Mesodermal cell (in vitro differentiated cells): Measurements from ENCODE around the gene GALNT13.

Experiments
- H3K27ac ChIP-seq: 2 replicates; pipeline ENCODE4 v1.7.0; 2013; ENCODE audit warnings: mild to moderate bottlenecking, low read depth, low read length, moderate library complexity; ENCODE audit not compliant: severe bottlenecking
- H3K36me3 ChIP-seq: 2 replicates; pipeline ENCODE4 v1.7.1; 2013; ENCODE audit warnings: mild to moderate bottlenecking, low read length, moderate library complexity; ENCODE audit not compliant: control insufficient read depth, insufficient read depth
- H3K4me1 ChIP-seq: one replicate; pipeline ENCODE4 v1.7.1; 2013; ENCODE audit warnings: mild to moderate bottlenecking, low read length; ENCODE audit not compliant: insufficient read depth, control insufficient read depth, poor library complexity, severe bottlenecking
- H3K4me3 ChIP-seq: 2 replicates; pipeline ENCODE4 v1.7.0; 2013; ENCODE audit warnings: low read length, control low read depth, mild to moderate bottlenecking; ENCODE audit not compliant: insufficient read depth, poor library complexity, severe bottlenecking; ENCODE audit errors: extremely low read depth
- H3K9me3 ChIP-seq: 2 replicates; pipeline ENCODE4 v1.7.1; 2013; ENCODE audit warnings: mild to moderate bottlenecking, low read length, moderate library complexity; ENCODE audit not compliant: control insufficient read depth
- WGBS, 2 experiments: methylation state at CpG; one replicate each; pipeline ENCODE4 v1.1.5; 2013; ENCODE audit warnings: missing lambda C conversion rate in 2 of 2; ENCODE audit not compliant: insufficient coverage in 2 of 2; 5-methylcytosine and 5-hydroxymethylcytosine counted together

The GALNT13 gene

DNA sequence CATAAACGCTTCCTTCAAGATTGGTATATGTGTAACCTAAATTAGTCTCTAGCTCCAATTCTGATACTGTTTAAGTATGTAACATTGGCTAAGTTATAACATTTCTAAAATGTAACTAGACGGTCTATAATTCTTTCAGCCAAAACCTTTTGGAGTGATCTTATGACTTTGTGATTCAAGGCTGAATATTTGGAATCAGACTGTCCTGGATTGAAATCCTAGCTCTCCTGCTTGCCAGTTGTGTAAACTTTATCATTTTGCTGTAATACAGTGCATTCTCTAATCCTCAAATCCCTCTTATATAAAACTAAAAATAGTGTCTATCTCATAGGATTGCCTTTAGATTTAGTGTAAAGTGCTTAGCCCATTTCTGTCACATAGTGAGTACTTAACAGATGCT, 489.6 kb downstream of the GALNT13 start:
- H3K9me3 ChIP-seq = no peaks in the 10 kb centered on the region
- H3K4me3 ChIP-seq = no peak overlapping the region
- no peaks in the 10 kb centered on the region for H3K4me1 ChIP-seq
- H3K27ac ChIP-seq = no peak overlapping the region
- WGBS, 2 experiments = 100% methylated on average over 1 of the region's 2 CpGs
- no peaks in the 10 kb centered on the region for H3K36me3 ChIP-seq

DNA sequence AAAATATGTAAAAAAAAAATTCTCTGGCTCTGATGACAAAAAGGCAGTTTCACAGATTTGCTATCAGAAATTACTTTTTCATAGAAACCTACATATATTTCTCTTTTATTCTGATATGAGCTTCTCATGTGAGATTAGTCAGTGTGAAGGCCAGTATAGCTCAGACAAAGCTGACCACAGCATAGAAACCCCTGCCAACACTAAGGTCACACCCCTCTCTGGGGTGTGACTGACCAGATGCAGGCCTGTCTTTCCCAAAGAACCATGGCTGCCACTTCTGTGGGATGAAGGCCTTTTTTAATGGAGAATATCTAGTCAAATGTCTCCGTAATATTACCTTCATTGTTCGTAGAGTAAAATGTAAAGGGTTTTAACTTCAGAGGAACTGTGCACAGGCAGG, 496.4 kb downstream of the GALNT13 start:
- no peaks in the 10 kb centered on the region for H3K36me3 ChIP-seq
- WGBS, 2 experiments = 100% methylated on average over 2 of the region's 2 CpGs
- H3K4me3 ChIP-seq = no peak overlapping the region
- H3K9me3 ChIP-seq = no peaks in the 10 kb centered on the region
- no peaks in the 10 kb centered on the region for H3K4me1 ChIP-seq
- no peak overlapping the region for H3K27ac ChIP-seq

DNA sequence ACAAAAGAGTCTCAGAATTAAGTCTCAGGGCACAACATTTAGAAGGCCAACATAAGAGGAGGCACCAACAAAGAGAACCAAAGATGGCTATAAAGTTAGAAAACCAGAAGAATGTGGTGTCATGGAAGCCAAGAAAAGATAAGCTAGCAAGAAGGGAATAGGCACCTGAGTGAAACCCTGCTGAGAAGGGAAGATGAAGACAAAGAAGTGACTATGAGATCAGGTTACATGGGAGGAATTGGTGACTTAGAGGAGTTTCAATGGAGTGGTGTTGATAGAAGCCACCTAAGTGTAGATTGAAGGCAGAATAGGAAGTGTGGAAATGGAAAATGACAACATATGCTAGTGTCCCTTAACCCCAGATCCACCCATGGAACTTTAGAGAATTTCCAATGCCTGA, 499.2 kb downstream of the GALNT13 start:
- Histone ChIP-seq H3K9me3 (no peaks in the 10 kb centered on the region), H3K36me3 (no peaks in the 10 kb centered on the region), H3K27ac (no peak overlapping the region), H3K4me1 (no peaks in the 10 kb centered on the region), H3K4me3 (no peak overlapping the region)

DNA sequence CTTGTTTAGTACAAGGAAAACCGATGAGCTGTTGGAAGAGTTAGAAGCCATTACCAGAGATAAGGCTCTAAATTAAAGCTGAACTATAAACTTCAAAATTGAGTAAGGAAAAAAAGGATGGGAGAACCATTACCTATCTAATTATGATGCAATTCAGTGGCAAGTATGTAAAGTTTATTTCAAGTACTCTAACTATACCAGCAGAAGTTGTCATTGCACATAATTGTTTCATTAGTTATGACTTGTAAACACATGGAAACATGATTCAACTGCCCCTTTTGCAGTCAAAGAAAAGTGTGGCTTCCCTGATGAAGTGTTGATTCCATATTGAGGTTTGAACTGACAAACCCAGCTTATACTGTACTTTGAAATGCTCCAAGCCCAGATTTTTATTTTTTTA, 502.7 kb downstream of the GALNT13 start:
- H3K36me3 ChIP-seq = no peaks in the 10 kb centered on the region
- H3K4me3 ChIP-seq = no peak overlapping the region
- no CpG with 5 or more reads among the region's 1 CpG for WGBS, 2 experiments
- H3K9me3 ChIP-seq = no peaks in the 10 kb centered on the region
- H3K4me1 ChIP-seq = no peaks in the 10 kb centered on the region
- H3K27ac ChIP-seq = no peak overlapping the region

DNA sequence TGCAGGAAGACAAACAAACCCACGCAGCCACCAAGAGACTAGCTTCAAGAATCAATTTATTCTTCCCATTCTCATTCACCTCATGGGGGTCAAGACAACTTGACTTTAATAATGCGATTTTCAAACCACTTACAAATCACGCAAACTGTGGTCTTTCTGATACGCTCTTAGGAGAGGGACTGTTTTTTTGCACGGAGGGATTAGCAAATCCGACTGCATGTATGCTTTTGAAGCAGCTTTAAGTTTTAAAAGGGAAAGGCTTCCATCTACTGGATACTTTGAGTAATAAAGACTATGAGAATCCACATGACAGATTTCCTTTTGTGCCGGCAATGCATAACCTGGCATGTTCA, 503.8 kb downstream of the GALNT13 start:
- H3K36me3 ChIP-seq = no peaks in the 10 kb centered on the region
- no peak overlapping the region for H3K27ac ChIP-seq
- no peak overlapping the region for H3K4me3 ChIP-seq
- no peaks in the 10 kb centered on the region for H3K4me1 ChIP-seq
- H3K9me3 ChIP-seq = no peaks in the 10 kb centered on the region
- 67 to 83% methylated on average over 1 of the region's 7 CpGs for WGBS, 2 experiments

DNA sequence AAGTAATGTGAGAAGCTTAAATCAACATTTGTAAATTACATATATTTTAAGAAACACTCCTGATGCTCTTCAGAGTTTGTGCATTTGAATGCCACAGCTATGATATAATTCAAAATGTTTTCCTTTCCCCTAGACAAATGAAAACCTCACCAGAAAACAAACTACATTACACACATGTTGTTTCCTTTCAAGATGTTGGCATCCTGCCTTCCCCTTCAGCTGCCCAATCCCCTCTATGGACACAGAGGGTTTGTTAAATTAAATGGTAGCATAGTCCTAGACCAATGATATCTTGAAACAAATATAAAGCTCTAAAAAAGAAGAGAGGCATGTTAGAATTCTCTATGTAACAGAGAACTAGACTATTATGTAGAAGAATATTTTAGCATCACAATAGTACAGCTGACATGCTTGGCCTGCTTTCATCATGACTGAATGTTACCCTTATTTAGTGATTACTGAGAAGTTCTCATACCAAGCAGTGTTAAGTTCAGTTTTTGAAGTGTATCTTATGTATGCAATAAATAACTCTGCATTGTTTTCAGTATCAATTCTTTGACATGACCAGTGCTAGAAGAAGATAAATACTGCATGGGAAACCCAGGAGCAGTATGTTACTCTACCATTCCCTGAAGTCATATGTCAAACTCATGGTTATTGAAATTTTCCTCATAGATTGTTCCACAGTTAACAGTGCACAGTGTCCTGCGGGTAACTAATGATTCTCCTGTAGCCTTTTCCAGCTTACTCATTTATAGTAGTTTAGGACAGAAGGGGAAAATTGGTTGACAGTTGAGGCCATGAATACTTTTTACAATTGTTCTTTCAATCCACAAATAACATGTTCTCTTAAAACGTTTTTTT, 510.4 kb downstream of the GALNT13 start:
- H3K27ac ChIP-seq = no peak overlapping the region
- H3K9me3 ChIP-seq = no peaks in the 10 kb centered on the region
- H3K4me1 ChIP-seq = no peaks in the 10 kb centered on the region
- H3K36me3 ChIP-seq = no peaks in the 10 kb centered on the region
- no CpG with 5 or more reads among the region's 2 CpGs for WGBS, 2 experiments
- no peak overlapping the region for H3K4me3 ChIP-seq

DNA sequence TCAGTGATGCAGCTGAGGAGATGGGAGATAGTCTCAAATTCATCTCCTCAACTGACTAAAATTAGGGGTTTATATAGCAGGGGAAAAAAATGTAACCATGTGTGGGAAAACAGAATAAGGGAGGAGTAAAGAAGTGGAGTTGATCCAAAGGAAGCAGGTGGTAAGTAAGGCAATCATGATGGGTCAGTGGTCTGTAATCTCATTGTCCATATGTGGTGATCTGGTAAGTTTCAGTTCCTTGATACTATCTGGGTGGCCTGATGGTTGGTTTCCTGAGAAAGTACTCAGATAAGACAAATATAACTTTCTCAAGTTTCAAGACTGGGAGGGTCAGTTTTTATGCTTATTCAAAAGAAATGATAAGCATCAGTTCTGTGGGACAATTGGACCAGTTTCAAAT, 514.5 kb downstream of the GALNT13 start:
- H3K36me3 ChIP-seq = no peaks in the 10 kb centered on the region
- no peaks in the 10 kb centered on the region for H3K9me3 ChIP-seq
- no peaks in the 10 kb centered on the region for H3K4me1 ChIP-seq
- no peak overlapping the region for H3K27ac ChIP-seq
- no peak overlapping the region for H3K4me3 ChIP-seq

DNA sequence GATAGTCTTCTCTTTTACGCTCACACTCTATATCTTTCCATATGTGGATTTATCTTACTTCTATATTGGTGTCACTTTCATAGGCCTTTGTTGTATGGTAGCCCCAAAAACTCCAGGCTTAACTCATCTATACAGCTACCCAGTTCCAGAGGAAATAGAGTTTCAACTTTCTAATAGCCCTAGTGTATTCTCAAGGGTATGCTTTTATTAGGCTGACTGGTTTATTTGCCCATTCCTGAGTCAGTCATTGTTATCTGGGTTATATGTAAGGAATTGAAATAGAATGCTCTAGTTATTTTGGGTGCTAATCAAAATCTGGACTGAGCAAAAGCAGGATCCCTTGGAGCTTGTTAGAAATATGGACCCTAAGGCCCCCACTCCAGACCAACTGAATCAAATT, 519.3 kb downstream of the GALNT13 start:
- Histone ChIP-seq H3K27ac (no peak overlapping the region), H3K4me3 (no peak overlapping the region), H3K36me3 (no peaks in the 10 kb centered on the region), H3K9me3 (no peaks in the 10 kb centered on the region), H3K4me1 (no peaks in the 10 kb centered on the region)
- no CpG with 5 or more reads among the region's 1 CpG for WGBS, 2 experiments

DNA sequence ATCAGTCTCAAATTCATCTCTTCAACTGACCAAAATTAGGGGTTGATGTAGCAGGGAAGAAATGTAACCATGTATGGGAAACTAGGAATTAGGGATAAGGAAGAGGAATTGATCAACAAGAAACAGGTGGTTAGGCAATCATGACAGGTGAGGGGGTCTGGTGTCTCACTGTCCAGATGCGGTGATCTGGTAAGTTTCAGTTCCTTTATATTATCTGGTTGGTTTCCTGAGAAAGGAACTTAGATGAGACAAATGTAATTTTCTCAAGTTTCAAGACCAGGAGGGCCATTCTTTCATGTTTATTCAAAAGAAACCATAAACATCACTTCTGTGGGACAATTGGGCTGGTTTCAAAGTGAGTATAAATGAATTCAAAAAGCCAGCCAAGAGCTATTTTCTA, 520.5 kb downstream of the GALNT13 start:
- Histone ChIP-seq H3K4me3 (no peak overlapping the region), H3K36me3 (no peaks in the 10 kb centered on the region), H3K27ac (no peak overlapping the region), H3K9me3 (no peaks in the 10 kb centered on the region), H3K4me1 (no peaks in the 10 kb centered on the region)
- WGBS, 2 experiments = 100% methylated on average over 1 of the region's 1 CpG; no CpG with 5 or more reads in 1 of the 2 experiments

DNA sequence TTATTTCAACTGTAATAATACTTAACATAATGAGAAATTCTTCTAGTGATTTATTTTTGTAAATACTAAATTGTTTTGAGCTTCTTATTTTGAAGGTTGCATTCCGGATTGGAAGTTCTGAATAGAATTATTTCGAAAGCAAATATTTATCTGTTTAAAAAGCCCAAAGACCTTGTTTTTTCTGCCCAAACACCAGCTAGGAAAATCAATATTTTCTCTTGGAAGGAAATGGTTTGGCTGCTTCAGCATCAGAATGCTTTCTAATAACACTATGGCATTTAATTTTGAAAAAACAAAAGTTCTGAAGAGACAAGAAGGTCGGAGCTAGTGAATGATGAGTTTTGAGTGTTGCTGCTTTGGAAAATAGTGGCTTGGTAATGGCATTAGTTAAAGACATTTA, 522.9 kb downstream of the GALNT13 start:
- H3K4me1 ChIP-seq = no peaks in the 10 kb centered on the region
- no peaks in the 10 kb centered on the region for H3K36me3 ChIP-seq
- no peak overlapping the region for H3K4me3 ChIP-seq
- no peaks in the 10 kb centered on the region for H3K9me3 ChIP-seq
- WGBS, 2 experiments = 100% methylated on average over 1 of the region's 3 CpGs; no CpG with 5 or more reads in 1 of the 2 experiments
- H3K27ac ChIP-seq = no peak overlapping the region

DNA sequence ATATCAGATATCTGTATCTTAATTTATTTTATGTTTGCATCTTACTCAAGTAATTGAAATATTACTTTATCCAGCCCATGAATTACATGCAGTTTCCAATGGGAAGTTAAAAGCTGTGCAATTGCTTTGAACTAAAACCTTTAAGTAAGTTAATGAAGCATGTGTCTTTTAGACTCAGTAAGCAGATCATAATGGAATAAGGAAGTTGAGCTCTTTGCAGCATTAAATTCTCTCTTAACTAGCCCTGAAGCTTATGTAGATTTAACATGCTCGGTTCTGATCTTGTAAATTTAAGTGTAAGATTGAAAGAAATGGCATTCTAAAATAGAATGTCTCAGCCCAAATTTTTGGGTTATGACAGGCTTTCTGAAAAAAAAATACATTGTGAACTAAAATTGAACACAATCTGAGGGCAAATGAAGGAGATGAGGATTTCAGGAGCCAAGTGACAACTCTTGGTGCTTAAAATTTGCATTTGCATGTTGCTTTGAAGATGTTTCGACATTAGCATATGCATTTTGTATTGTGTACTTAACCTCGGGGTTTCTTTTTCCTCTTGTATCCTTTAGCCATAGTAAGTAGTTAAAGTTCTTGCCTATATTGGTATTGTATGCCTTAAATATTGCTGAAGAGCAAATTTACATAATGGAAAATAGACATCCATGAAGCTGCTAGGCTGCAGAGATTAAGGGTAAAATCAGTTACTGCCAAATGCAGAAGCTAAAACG, 529.0 kb downstream of the GALNT13 start:
- H3K36me3 ChIP-seq = no peaks in the 10 kb centered on the region
- WGBS, 2 experiments = 20 to 25% methylated on average over 1 to 2 of the region's 4 CpGs
- no peak overlapping the region for H3K4me3 ChIP-seq
- H3K4me1 ChIP-seq = no peaks in the 10 kb centered on the region
- H3K27ac ChIP-seq = no peak overlapping the region
- H3K9me3 ChIP-seq = no peaks in the 10 kb centered on the region
